Activated naive CD8-positive, alpha-beta T cell treated with anti-CD3 and anti-CD28 coated beads, Interleukin-2, amount 50 U/mL, for 16 hours (primary cell): Measurements from ENCODE around the gene SMYD3.
"Not testable (repeated sequence)": the region's sequence is repeated elsewhere in the genome, so short reads cannot be mapped to it uniquely, and the experiment has no call there.

ENCODE experiments used
- DNase-seq: peaks from one replicate; pipeline ENCODE4 v3.0.0-alpha.2; 2020; ENCODE audit warnings: low read depth, low spot score

The SMYD3 gene

DNA sequence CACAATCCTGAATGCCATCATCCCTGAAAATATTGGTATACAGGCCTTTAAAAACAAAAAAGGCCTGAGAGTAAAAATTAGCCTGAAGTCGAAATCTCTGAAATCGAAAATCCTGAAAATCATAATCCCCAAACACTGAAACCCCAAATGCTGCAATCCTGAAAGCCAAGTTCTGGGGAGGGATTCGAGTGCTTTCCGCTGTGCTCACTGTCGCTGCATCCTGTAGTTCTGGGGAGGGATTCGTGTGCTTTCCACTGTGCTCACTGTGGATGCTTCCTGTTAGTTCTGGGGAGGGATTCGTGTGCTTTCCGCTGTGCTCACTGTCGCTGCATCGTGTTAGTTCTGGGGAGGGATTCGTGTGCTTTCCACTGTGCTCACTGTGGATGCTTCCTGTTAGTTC is 435.5 kb downstream of the SMYD3 start:
- DNase-seq, result not testable (repeated sequence)

DNA sequence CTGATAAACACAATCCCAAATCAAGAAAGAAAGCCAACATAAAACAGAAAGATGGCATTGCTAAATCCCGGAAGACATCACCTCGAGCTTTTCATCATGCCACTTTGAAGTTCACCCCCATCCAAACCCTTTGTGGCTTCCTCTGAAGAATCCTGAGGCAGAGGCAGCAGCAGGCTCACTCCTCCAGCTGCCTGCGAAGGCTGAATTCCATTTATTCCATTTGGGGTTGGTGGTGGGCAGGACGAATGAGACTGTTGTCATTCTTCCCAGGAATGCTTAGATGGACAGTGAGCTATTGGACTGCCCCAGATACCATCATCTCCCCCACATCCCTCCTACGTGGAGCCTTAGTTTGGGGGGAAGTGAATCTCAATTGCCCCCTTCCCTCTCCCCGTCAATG is 437.5 kb downstream of the SMYD3 start:
- no peak for DNase-seq

DNA sequence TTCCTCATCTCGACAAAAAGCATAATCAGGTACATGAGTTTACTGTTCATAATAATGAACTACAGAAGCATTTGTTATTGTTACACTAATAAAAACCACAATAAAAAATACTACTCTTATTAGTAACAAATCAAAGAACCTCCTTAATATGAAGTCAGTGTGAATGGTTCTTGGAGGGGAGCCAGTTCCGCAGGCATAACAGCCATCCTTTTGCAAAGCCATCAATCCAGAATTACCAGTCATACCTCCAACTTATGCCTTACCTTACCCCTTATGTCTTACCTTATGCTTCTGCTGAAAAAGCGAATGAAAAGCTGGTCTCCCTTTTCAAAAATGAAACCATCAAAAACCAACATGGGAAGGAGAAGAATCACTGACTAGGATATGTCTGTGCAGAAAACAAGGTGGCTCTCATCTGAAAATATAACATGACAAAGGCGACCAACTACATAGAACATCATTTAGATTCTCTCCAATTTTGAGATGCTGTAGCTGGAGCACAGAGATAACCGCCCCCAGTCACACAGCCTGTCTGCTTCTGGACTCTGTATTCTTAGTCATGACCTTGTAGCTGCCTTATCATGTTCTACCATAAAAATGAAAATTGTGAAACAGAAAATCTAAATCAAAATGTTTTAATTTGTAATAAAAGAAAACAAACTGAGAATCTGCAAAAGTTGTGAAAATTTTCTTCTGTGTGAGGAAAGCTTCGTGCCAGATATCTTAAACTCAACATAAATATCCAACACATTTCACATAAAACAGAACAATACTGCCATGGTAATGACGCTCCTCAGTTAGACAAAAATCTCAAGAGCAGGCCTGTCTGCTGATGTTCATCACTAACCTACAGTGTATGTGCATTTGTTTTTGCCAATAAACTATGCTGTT is 438.2 kb downstream of the SMYD3 start:
- DNase-seq, result no peak

DNA sequence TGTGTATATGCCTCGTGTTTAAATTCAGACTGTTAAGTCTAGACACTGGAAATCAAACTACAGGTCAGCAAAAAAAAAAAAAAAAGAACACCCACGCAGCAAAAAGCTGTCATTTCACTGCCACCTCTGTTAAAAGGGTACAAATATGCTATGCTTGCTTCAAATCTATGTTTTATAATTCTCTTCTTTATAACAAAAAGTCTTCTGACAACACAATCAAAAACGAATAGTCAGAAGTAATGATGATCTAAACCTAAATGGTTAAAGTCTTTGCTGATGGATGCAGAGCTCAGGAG is 438.9 kb downstream of the SMYD3 start:
- DNase-seq, result no peak

DNA sequence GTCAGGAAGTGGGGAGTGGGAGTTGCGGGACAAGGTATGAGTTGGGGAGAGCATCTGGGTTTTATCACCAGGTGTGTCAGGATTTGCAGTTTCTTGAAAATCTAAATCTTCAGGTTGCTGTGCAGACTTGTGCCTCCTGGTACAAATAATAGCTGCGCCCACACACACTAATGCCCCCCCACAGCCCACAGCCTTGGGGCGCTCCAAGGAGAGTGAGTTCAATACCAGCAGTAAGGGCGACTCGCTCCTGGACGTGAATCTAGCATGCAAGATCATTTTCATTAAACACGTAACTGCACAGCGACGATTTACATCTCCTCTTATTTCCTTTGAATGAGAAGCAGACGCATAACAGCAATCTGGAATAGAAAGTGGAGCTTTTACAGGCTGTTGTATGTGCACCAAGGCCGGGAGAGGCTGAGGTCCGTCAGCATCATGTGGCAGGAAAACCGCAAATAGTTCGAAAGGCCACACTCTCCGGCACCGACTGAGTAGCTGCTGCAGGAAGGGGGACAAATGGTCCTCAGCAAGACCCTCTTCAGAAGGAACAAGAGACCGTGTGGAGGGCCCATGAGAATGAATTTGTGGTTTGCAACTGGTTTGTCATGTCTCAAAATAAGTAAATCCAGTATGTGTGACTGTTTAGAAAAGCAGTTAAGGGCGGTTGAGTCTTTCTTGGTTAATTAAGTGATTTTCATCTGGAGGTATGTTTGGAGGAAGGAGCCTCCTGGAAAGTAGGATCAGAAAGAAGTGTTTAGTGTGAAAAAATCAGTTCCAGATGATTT is 439.5 kb downstream of the SMYD3 start:
- no peak for DNase-seq

DNA sequence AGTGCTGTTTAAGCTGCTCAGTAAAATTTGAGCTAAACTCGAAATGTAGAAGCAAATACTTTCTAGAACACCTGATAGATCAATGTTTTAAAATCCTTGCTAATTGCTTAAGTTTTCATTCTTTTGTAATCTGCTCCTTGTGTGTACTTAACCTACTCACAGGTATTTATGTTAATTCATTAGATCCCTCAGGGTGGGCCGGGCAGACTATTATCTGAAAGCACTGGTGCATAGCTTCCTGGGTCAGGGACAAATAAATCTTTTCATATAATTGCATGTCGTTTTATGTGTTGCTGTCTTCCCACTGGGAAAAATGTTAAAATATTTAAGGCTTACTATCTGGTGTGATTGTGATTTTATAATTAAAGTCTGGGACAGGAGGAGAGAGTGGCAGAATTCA is 440.5 kb downstream of the SMYD3 start:
- DNase-seq, result no peak

DNA sequence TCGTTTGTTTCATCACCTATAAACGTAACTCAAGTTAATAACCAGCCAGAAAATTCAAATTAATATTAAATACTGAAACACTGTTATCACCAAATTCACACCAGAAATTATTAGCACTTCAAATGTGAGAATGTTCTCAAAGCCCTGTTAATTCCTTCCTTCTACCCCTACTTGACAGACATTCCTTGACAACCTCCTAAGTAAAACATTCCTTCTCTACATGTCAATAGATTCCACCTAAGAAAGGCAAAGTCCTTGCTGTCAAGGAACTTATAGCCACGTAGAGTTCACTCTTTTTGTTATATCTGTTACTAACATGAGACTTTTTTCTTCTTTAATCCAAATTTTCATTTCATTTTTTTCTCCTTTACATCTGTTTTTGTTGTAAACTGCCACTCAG is 441.5 kb downstream of the SMYD3 start:
- no peak for DNase-seq

DNA sequence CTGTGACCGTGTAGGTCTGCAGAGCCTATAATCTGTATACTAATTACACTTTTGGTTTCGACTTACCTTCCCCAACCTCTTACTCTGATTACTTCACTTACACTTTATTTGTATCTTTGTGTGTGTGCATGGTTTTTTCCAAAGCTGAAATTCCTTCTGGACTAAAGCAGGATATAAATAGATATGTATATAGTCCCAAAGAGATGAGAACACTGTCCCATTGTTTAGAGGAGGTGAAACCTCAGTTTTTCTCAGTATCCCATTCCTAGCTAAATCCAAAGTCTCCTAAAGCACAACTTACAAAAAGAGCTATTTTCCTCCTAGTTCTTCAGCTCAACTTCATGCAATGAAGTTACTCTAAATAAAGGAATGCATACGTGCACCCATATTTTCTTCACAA is 442.2 kb downstream of the SMYD3 start:
- DNase-seq, result no peak

DNA sequence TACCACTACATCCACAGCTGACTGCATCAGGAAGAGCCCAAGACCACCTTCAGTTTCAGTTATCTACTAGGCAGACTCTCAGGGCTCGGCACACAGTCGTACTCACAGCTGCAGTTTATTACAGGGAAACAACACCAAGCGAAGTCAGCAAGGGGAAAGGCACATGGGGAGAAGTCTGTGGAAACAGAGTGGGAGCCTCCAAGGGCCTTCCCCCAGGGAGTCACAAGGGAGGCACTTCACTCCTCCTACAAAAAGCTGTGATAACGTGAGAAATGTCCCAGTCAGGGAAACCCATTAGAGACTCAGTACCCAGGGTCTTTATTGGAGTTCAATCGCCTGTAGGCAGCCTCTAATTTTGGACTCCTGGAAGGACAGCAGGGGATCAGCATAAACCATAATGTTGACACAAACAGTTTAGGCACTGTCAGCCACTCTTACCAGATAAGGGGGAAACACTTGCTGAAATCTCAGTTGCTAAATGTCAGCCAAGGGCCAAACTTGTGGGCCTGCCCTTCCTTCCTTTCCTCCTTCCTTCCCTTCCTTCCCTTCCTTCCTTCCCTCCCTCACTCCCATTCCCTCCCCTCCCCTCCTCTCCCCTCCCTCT is 444.0 kb downstream of the SMYD3 start:
- DNase-seq, result no peak

DNA sequence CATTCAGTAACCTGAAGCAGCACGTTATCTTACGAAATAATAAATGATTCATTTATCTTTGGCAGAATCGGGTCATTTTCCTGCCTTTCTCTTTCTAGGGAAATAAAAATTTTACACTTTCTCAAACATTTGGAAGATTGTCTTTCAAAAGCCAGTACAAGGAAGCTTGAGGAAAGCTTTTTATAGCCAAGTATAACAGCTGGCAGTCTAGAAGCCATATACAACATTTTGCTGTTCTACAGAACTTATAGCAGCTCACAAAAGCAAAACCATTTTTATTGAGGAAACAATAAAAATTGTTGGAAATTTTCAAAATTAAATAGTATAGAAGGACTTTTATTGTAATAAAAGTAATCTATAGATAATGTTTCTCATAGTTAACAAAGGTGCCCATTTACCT is 448.6 kb downstream of the SMYD3 start:
- no peak for DNase-seq

DNA sequence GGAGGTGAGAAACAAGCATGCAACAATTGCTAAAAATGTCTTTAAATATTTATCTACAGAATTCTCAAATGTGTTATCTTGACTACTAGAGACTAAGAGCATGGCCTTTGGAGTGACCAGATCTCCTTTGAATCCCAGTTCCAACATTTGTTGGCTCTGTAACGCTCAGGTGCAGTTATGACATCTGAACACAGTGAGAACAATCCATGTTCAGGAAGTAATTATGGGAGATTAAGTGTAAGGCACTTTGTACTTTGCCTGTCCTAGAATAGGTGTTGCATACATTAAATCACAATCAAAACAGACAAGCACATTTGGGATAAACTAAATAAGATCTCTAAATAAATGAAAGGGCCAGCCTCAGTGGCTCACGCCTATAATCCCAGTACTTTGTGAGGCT is 454.5 kb downstream of the SMYD3 start:
- DNase-seq, result no peak

DNA sequence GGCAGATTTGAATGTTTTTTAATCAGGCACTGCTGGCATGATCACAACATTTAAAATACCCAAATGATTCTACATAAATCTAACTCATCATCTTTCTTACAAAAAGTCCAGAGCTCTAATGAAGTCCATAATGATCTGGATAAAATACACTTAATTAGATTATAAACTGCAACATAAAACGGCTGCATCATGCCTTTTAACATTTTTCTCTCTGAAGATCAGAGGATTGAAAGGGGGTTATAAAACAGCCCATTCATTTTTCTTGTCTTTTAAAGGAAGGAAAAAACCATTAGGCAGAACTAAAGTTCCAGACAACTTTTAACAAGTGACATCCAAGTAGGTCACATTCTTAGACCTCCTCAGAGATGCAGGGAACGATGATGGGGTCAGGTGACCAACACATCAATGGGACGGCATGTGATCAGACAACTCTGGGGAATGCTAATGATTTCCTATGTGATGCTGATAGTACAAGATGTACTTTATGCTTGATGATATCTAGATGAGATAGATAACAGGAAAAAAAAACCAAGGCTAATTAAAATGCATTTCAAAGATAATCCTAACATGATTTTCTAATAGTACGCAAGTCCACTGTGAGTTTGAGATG is 455.1 kb downstream of the SMYD3 start:
- no peak for DNase-seq

DNA sequence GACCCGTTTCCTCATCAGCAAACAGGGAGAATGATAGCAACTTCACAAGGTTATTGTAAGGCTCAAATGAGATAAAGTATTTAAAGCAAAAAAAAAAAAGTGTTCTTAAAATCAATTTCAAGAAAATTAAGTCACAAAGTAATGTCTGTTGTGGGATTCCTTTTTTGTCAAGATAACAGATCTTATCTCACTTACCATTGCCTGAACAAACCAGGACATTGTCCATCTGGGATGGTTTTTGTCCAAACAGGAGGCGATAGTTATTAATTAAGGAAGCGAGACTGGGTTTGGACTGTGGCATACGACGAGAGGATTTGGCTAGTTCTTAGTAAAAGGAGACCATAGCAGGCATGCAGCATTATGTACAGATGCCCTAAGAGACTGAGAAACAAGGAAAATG is 458.4 kb downstream of the SMYD3 start:
- no peak for DNase-seq

DNA sequence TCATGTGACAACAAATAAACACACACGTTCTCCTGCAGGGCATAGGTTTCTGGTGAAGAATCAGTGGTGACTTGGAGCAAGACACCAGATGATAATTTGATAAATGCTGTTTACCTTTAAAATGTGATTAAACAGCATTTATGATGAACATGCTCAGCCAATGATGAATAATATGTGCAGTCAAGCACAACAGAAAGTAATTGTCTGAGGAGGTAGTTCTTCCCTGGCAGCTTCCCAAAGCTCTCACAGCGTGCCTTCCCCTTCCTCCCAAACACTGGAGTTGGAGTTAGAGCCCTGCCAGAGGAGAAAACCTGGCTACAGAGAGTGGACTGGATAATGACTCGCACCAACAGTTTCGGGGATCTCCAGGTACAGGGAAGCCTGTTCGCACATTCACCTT is 463.5 kb downstream of the SMYD3 start:
- no peak for DNase-seq

DNA sequence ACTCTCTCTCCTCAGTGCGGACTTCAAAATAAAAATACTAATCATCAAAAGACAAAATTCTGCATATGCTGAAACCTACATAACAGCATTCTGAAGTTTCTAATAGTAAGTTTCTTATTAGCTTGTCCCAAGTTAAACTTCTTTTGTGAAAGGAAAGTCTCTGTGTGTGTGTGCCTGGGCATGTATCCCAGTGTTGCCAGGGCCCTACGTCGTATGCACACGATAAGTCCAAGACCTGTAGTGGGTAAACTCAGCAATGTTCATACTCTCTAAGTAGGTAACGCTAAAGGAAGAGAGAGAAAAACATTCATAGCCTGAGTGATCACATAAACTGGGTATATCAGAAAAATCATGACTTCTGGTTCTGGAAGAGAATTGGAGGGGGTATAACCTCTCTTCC is 465.7 kb downstream of the SMYD3 start:
- no peak for DNase-seq

DNA sequence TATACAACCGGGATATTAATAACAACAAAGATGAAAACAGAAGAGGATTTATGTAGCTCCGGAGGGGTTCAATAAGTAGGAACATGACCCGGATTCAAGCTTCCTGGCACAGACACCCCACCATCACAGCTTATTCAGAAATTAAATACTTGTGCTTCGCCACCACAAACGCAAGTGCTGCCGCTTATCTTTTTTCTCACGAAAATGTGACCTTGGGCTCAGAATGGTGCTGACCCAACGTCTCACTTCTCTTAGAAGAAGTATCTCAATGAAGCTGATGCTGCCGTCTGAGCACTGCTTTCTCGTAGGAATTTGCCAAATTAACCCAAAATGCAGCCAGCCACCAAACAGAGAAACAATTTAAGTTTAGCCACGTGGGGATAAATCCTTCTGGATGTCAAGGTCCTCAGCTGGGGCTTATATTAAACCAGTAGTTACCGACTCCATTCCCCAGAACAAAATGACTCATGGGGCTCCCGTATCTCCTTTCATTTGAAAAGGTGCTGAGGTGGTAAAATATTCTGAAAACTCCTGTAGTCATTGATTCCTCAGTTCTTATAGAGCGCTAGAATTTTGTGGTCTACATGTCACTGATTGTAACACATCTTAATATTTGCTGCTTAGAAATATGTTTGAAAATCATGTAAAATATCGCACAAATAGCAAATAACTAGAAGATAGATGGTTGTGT is 466.7 kb downstream of the SMYD3 start:
- no peak for DNase-seq

DNA sequence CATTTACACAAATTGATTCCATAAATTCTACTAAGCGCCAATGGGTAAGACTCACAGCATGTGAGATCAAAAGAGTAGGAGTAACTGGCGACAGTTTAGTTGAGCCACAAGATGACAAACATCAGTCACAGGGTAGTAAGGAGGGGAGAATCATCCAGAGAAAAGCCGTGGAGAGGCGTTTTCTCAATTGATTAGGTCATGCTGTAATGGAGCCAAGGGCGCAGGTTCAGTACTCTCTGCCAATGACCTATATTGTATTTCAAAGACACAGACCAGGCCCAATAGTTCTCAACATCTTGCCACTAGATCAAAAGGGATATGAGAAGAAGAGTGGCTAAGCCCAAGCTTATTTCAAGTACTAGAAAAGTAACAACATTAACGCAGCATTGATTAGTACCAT is 467.5 kb downstream of the SMYD3 start:
- DNase-seq, result no peak

DNA sequence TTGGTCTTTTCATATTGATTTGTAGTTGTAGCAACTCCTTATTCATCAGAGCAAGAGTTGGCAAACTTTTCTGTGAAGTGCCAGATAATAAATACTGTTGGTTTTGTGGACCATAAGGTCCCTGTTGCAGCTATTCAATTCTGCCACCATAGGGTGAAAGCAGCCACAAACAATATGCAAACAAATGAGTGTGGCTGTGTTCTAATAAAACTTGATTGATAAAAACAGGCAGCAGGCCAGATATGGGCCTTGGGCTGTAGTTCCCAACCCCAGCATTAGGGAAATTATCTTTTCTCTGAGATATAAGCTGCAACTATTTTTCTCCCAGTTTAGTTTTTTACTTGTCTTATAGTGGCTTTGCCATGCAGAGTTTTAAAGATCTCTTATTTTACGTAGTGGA is 469.2 kb downstream of the SMYD3 start:
- DNase-seq, result no peak

DNA sequence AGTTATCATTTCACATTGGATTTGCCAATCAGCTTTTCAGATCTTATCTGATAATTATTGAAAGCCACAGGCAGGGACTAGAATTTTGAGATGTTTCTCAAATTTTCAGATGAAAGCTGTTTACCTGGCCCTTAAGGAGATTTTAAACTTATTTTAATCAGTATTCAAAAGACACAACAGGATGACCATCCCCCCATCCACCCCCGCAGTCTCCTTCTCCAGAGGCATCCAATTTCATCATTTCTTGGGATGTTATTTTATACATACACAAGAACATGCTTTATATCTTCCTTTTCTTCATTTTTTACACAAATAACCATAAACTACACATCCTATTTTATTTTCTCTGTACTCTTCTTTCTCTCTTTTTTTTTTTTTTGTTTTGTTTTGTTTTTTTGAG is 470.9 kb downstream of the SMYD3 start:
- no peak for DNase-seq

DNA sequence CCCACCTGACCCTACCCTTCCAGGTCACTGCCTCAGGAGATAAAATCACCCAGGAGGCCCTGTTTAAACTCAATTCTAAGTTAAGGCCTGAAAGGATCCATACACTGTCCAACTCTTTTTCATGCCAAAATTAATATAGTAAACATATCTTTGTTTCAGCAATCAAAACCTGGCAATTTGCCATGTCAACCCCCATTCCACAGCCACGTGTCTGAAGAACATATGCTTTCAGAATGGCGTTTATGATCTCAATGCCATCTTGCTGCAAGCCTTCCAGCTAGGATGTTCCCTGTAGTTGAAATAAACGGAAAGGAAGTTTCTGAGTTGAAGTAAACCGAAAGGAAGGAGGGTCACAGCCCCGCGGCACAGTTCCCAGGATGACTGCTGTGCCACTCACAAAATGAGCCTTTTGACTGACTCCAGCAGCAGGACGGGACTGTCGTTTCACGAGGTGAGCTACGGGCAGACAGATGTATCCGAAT is 472.0 kb downstream of the SMYD3 start:
- no peak for DNase-seq

DNA sequence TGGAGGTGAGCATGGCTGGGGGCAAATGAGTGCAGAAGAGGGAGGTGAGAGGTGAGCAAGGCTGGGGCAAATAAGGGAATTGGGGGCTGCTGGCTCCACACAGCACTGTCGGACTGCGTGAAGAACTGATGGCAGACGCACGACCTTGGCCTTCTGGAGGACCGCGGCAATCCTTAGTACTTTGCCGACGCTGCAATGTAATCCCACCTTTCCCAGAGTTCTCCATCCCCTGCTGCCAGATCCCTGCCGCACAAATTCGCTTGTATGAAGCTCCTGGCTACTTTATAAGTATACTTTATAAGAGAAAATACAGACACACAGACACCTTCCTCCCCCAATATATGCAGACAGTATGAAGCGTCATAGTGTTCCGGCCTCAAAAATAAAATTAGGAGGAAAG is 472.4 kb downstream of the SMYD3 start:
- DNase-seq, result no peak

DNA sequence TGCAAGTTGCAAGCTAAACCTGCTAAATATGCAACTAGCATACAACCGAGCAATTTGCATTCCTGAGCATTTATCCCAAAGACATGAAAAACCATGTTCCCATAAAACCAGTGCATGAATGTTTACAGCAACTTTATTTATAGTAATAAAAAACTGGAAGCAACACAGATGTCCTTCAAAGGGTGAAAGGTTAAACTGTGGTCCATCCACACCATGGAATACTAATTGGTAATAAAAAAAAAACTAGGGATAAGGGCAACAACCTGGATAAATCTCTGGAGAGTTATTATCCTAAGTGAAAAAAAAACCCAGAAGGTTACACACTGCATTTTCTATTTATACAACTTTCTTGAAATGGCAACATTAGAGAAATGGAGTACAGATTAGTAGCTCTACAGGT is 474.1 kb downstream of the SMYD3 start:
- no peak for DNase-seq
